Muscle of back (tissue), 11 donors: ENCODE measurements around the gene CYP19A1. TPM values are rescaled to one million over a fixed set of nuclear protein-coding genes. Genes with fewer than 3 reads are reported as not detected.
"Not testable (repeated sequence)": the region's sequence is repeated elsewhere in the genome, so short reads cannot be mapped to it uniquely, and the experiment has no call there.

Source experiments
- DNase-seq, 3 donors: peaks; one replicate each; pipeline versions ENCODE4 v3.0.0 to v3.0.0-alpha.2; 2013
- polyA plus RNA-seq, 10 donors: library from polyadenylated mRNA; unstranded; fragments of 120-200 nt; gene quantifications; one replicate each; pipeline ENCODE4 v1.2.1, GENCODE V29; 2013; ENCODE audit not compliant: insufficient read length in 10 of 10

The CYP19A1 gene
- polyA plus RNA-seq, 10 donors, result 0.42 to 1.8 (median 0.80) TPM

- peak; percentile 8 to 28 (median 25) for DNase-seq
Observed at GRCh38 chr15:51218299-51218938, 120.0 kb downstream of the CYP19A1 start.

GRCh38 chr15:51212909-51213308 lies 125.5 kb downstream of the CYP19A1 start:
- no peak for DNase-seq

GRCh38 chr15:51212239-51212638 lies 126.2 kb downstream of the CYP19A1 start:
- no peak for DNase-seq

- no peak for DNase-seq
Observed at GRCh38 chr15:51205050-51205975, 133.1 kb downstream of the CYP19A1 start.

GRCh38 chr15:51203797-51204196 lies 134.6 kb downstream of the CYP19A1 start:
- DNase-seq, result peak in 1 of 3 donors; percentile 76

GRCh38 chr15:51202783-51203182 lies 135.6 kb downstream of the CYP19A1 start:
- no peak for DNase-seq

- no peak for DNase-seq
Observed at GRCh38 chr15:51201581-51201980, 136.8 kb downstream of the CYP19A1 start.

- no peak for DNase-seq
Observed at GRCh38 chr15:51200792-51201191, 137.6 kb downstream of the CYP19A1 start.

- no peak for DNase-seq
Observed at GRCh38 chr15:51199541-51199940, 138.9 kb downstream of the CYP19A1 start.

- DNase-seq, result no peak
Observed at GRCh38 chr15:51198701-51199232, 139.6 kb downstream of the CYP19A1 start.

GRCh38 chr15:51195459-51195858 lies 142.9 kb downstream of the CYP19A1 start:
- no peak for DNase-seq

GRCh38 chr15:51193979-51194378 lies 144.4 kb downstream of the CYP19A1 start:
- no peak for DNase-seq

- DNase-seq, result peak in 1 of 3 donors; percentile 28
Observed at GRCh38 chr15:51193526-51193925, 144.9 kb downstream of the CYP19A1 start.

GRCh38 chr15:51192521-51193280 lies 145.7 kb downstream of the CYP19A1 start:
- peak; percentile 78 to 90 (median 87) for DNase-seq

- DNase-seq, result no peak
Observed at GRCh38 chr15:51191766-51192165, 146.6 kb downstream of the CYP19A1 start.

GRCh38 chr15:51191072-51191670 lies 147.2 kb downstream of the CYP19A1 start:
- peak in 2 of 3 donors; percentile 41 to 70 for DNase-seq

GRCh38 chr15:51190424-51191068 lies 147.8 kb downstream of the CYP19A1 start:
- DNase-seq, result no peak

GRCh38 chr15:51189669-51190385 lies 148.6 kb downstream of the CYP19A1 start:
- DNase-seq, result peak in 1 of 3 donors; percentile 32

GRCh38 chr15:51188791-51189190 lies 149.6 kb downstream of the CYP19A1 start:
- not testable (repeated sequence) for DNase-seq

GRCh38 chr15:51186891-51187290 lies 151.5 kb downstream of the CYP19A1 start:
- no peak for DNase-seq
